Measurements from ENCODE around the gene DNAJA4.

DNAJA4 gene

DNA sequence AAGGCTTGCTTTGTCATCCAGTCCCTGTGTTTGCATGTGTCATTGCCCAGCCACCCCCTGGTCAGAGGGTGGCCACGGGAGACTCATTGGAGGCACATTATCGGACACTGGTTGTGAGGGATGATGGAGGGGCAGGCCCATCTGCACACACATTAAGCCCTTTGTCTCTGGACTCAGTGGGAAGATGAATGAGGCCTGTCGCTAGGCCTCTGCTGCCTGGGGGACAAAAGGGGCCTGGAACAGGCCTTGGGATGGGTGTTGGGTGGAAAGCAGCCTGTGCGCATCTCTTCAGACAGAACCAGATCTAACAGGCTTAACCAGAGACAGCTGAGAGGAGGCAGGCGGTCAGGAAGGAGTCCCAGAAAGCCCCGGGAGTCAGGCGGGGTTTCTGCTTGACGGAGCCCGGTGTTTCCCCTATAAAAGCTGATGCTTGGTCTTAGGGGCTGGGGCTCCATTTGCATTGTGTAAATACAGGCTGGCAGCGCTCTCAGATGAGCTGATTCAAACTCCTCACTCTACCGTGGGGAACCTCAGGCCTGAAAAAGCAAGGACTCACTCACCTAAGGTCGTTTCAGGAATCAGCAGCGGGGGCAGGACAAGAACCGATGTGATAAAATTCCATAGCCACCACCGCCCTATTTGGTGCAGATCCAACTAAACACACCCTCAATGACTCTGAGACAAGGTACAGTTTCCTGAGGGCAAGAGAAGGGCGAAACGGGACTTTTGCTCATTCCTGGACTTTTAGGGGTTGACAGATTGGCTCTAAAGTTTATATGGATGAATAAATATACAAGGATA lies 52.1 kb downstream of the DNAJA4 start:
- DNase-seq (ENCODE audit: low read depth): no peak

DNA sequence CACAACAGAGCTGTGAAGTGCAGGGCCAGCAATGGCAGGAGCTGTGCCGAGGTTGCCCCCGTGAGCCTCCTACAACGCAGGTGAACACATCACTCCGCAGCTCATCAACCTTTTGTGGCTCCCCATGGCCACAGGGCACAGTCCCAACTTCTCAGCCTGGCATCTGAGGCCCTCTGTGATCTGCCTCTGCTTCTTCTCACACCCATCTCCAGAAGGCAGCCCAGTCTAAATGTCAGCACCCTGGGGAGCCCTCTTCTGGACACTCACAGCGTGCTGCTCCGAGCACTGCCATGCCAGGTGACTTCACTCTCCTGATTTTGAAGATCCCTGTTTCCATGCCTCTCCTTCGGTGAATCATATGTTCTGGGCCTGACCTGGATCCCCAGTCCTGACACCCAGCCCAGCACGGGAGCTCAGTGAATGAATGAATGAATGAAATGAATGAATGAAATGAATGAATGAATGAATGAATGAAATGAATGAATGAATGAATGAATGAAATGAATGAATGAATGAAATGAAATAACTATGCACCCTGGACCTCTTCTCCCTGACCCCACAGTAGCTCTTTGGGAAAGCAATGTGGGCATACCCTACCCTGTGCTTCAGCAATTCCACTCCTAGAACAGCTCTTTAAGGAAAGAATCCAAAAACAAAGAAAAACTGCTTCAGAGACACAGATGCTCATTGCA lies 52.9 kb downstream of the DNAJA4 start:
- no peak for DNase-seq (ENCODE audit: low read depth)

DNA sequence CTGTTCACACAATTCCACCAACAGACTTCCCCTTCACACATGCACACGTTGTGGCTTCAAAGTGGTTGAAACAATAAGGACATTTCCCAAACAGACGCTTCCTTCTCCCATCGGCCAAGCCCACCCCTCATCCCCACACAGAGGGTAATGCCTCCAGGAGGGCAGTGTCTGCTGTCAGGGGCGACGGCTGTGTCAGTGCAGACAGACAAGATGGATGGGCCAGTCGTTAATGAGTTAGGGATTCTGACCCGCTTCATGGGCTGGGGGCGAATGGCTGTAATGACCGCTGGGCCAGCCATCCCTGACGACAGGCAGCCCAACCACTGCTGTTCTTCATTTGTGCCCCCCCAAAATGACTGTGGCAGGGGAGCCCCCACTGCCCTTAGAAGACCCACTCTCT lies 55.2 kb downstream of the DNAJA4 start:
- DNase-seq (ENCODE audit: low read depth): no peak

DNA sequence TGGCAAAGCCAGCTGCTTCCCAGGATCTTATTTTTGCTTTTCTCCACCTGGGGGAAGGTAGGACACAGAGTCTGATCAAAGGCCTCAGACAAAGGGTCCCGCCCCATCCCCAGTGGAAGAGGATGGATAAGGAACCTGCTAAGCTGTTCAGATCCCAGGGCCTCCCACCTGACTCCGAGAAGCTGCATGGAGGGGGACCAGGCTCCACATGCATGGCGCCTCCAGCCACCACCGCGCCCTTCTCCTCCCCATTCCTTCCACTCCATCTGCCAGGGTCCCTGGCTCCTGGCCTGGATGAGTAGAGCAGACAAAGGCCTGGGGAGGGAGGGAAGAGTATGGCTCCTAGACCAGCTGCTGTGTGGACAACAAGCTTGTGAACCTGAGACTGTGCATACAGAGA lies 55.8 kb downstream of the DNAJA4 start:
- DNase-seq (ENCODE audit: low read depth): no peak

DNA sequence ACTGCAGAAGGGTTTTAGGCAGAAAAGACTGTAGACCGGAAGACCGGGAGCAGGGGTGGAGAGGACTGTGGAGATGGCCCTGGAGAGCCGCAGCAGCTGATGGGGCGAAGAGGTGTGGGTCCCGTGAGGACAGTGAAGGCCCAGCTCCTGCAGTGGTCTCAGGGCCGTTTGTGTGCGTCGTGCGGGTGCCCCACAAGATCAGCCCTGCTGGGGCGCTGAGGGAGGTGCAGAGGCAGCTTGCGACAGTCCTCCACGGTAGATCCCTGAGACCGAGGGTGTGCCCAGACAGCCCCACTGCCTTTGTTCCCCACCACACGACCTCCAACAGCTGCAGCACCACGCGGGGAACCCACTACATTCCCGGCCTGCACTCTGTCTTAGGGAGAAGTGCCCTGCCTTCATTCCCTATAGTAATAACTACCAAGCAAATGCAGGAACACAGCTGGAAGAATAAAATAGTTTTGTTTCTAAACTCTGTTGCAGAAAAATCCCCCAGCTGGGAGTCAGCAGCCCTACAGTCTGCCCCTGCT lies 56.7 kb downstream of the DNAJA4 start:
- DNase-seq (ENCODE audit: low read depth): no peak

DNA sequence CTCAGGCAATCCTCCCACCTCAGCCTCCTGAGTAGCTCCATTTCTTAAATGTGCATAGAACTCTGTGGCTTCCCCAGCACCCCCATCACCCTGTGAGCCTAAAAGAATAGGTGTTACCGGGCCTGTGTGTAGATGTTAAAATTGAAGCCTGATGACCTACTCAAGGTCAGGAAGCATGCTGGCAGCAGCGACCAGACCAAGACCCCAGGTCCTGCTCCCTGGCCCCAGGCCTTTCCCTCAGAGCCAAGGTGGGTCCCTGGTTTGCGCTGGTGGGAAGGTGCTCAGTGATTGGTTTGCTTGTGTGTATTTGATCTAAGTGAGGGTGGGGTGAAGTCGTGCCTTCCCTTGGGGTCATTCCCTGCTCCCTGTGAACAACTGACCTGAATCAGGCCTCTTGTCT lies 57.4 kb downstream of the DNAJA4 start:
- no peak for DNase-seq (ENCODE audit: low read depth)

DNA sequence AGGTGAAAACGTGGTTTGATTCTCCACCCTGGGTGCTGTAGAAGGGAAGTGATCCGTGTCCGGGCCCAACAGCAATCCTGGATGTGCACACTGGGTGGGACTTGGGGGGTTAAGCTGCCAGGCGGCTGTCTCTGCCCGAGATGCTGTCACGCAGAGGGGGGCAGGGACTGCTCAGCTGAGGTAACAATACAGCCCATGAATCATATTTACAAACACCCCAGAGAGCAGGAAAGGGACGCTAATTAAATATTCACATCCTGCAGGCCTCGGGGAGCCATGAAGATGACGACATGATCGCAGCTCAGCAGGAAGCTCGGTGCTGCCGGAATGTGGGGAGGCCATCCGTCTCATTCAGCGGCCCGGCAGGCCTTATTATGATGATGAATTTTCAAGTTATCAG lies 57.9 kb downstream of the DNAJA4 start:
- no peak for DNase-seq (ENCODE audit: low read depth)

DNA sequence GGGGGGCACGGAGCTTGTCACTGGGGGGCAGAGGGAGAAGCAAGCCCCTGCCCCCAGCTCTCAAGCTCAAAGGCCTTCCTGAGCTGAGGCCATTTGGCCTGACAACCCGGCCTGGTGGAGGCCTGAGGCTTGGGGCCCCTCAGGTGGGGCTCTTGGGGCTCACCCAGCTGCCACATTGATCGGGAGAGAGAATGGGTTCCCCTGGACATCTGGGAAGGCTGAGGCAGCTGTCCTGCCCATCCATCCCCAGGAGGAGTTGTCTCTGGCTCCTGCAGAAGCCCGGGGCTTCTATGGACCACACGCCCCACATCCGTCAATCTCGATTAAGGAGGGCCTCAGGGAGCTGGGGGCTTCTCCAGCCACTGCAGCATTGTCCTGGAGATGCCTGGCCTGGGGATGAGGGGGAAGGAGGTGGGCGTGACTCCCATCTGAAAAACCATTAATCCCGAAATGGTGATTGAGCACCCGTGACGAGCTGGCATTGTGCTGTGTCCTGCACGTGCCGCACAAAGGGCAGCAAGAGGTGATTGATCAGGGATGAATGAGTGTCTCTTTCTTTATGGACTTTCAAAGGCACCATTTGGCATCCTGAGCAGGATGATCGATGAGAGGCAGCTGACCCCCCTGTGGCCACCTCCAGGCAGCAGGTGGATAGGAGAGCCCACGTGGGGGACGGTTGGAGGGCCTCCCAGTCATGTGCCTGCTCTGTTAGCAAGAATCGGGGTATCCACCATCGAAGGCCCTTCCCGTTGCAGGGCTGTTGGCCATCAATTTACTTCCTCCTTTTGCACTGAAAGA lies 58.6 kb downstream of the DNAJA4 start:
- DNase-seq (ENCODE audit: low read depth): no peak

DNA sequence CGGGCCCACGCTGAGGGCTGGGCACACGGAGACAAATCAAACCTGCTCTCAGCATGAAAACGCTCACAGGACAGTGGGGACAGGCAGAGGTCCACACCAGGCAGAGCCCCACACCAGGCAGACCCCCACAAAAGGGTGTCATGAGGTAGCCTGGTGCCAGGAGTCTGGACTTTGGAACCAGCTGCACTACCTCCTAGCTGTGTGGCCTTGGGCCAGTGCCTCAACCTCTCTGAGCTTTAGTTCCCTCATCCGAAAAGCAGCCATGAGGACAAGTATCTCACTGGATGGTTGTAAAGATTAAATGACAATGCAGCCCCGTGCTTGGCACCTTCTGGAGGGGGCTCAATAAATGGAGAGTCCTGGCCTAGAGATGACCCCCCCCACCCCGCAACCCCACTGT lies 59.3 kb downstream of the DNAJA4 start:
- no peak for DNase-seq (ENCODE audit: low read depth)

DNA sequence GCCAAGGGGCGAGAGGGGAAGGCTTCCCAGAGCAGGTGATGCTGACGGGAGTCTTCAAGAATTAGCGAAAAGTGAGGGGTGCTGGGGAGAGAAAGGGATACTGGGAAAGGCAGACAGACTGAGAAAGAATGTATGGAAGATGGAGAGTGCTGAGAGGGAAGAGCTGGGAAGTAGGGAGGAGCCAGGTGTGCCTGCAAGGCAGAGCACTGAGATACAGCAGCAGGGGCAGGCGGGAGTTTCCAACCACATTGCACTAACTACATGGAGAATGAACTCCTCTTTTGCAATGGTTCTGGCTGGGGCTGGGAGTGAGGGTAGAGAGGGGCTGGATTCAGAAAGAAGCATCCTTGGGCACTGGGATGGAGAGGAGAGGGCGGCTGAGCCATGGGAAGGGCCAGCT lies 59.8 kb downstream of the DNAJA4 start:
- no peak for DNase-seq (ENCODE audit: low read depth)

DNA sequence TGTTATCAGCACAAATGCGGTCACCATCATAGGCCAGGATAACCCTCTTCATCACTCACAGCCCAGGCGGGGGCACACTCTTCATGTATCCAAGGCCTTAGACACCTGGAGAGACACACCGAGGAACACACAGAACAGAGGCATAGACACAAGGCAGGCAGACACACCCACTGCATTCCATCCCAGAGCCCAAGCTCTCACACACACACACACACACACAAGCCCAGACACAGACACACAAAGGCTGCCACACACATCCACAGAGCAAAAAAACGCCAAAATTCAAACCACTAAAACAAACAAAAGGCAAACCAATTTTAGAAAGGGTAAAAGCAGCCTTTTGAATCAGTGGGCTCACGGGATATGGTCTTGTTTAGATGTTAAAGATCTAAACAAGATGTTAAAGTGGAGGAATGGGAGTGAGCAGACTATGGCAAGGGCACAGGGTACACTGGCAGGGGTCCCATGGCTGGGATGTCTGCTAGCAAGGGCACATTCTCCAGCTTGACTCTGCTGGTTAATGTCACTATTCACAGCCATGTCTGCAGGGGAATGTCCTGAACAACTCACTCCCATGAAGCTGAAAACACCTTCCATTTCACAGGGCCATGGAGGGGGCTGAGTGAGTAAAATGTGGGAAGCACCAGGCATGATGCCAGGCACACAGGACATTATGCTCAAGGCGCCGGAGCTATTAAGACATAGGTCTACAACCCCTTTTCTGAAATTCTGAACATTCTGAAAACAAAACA lies 60.9 kb downstream of the DNAJA4 start:
- DNase-seq (ENCODE audit: low read depth): no peak

DNA sequence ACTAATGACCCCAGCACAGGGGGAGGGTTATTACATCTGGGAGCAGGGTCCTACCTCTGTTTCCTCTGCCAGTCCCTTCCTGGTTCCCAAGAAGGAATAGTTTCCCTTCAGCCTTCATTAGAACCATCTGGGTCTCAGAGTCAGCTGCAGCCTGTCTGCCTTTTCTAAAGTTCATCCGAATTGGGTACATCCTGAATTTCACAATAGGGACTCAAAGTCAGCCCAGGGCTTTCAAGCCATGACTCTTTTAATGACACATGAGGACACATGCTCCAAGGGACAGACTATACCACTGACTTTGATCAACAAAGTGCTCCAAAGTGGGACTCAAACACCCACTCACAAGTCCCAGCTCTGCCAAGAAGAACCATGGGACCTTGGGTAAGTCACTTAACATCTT lies 63.1 kb downstream of the DNAJA4 start:
- no peak for DNase-seq (ENCODE audit: low read depth)

DNA sequence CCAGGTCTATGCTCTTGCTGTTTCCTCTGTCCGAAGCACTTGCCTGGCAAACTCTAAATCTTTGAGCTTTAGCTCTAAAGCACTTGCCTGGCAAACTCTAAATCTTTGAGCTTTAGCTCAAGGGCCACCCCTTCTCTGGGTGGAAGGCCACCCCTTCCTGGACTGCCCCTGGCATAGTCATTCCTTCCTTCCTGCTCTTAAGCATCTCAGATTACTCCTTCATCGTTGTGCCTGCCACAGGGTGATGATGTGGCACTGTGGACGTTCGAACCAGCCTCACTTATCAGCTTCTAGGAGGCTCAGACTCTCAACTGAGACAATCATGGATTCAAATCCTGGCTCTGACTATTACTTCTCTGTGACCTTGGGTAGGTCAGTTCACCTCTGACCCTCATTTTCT lies 65.3 kb downstream of the DNAJA4 start:
- DNase-seq (ENCODE audit: low read depth): no peak
